GM21515 (cell line): ENCODE results near the gene PA2G4.
"Not testable (repeated sequence)": the region's sequence is repeated elsewhere in the genome, so short reads cannot be mapped to it uniquely, and the experiment has no call there.

Experiments
- ATAC-seq: cut with Tn5 transposase; IDR thresholded peaks from one replicate; pipeline ENCODE4 v1.9.1; 2021; ENCODE audit not compliant: unreplicated experiment

The PA2G4 gene

DNA sequence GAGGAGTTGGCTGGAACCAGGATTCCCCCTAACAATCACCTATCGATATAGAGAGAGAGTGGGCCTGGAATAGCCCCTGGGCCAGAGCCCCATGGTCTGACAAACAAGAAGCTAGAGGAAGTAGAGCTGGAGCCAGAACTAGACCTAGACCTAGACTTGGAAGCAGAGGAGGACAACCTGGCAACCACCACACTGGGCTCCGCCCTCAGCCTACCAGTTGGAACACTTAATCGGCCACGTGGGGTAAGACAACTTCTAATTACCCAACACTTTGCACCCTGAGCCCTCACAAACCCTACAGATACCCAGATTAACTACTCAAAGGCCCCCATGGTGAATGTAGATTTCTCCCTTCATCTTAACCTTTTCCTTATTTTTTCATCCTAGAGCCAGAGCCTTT is 4.6 kb upstream of the PA2G4 start:
- no peak for ATAC-seq

DNA sequence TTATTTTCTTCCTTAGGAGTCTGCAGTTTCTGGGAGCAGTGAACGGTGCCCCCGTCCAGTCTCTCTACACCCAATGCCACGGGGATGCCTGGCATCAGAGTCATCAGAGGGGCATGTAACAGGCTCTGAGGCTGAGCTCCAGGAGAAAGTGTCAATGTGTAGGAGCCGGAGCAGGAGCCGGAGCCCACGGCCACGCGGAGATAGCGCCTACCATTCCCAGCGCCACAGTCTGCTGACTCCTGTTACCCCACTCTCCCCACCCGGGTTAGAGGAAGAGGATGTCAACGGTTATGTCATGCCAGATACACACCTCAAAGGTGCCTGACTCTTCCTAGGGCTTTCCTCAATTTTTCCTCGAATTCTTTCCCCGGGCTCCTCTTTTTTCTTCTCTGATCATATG is 3.3 kb upstream of the PA2G4 start:
- ATAC-seq = no peak

DNA sequence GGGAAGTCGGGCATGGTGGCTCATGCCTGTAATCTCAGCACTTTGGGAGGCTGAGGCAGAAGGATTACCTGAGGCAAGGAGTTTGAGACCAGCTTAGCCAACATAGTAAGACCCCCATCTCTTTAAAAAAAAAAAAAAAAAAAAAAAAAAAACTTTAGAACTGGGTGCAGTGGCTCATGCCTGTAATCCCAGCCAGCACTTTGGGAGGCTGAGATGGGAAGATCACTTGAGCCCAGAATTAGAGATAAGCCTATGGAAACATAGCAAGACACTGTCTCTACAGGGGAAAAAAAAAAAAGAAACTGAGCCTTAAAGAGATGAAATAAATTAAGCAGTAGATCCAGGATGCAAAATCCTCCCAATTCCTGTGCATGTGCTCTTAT is 1.7 kb upstream of the PA2G4 start:
- no peak for ATAC-seq

DNA sequence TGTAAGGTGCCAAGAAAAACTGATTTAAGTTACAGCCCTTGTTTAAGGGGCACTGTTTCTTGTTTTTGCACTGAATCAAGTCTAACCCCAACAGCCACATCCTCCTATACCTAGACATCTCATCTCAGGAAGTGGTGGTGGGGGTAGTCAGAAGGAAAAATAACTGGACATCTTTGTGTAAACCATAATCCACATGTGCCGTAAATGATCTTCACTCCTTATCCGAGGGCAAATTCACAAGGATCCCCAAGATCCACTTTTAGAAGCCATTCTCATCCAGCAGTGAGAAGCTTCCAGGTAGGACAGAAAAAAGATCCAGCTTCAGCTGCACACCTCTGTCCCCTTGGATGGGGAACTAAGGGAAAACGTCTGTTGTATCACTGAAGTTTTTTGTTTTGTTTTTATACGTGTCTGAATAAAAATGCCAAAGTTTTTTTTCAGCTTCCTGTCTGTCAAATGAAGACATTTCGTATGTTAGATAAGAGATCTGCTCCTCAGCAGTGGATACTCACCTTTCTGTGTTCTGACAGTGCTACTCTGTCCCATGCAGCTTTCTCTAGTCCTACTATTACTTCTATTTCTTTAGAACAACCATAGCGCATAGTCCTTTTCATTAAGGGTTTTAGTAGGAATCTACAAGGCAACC is 1.2 kb upstream of the PA2G4 start:
- ATAC-seq = no peak

DNA sequence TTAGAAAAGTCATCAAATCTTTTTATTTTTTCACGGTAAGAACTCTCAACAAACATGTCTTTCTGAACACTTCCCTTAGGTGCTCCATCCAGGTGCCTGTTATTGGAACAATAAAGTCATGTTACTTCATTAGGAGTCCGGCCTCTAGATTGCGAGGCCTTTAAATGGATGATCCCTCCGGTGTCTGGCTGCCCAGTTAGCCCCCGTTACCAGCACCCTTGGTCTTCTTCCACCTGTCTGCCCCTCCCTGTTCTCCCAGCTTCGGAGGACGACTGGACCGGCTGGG is 593 bp upstream of the PA2G4 start:
- ATAC-seq = no peak

DNA sequence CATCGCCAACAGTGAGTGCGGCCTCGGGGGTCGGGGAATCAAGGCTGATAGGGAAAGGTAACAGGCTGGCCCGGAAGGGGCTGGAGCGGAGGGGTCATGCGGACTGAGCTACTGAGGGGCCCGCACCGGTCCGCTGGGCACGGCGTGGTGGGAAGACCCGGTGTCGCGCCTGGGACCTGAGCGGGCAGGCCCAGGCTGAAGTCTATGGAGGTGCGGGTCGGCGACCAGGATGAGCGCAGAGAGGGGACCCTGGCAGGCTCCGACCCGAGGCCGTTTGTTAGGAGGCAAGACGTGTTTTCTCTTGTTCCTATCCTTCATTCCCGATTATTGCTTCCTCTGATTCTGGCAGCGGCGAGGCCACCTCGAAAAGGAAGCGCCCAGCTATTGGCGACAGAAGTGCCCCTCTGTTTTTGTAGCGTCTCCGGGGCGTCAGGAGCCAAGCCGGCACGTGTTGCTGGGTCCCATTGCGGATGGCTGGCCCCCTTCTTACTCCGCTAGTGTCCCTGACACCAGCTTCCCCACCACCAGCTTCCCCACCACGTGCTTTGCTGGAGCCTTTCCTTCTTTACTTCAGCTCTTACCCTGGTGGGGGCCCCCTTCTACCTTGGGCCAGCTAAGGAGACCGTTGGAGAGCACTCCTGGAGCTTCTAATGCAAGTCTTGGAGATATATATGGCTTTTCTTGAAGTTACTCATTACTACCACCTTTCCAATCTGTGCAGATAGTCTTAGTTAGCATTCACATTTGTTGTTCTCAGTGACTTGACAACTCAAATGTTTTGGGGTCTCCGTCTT is 653 bp downstream of the PA2G4 start:
- ATAC-seq = no peak

DNA sequence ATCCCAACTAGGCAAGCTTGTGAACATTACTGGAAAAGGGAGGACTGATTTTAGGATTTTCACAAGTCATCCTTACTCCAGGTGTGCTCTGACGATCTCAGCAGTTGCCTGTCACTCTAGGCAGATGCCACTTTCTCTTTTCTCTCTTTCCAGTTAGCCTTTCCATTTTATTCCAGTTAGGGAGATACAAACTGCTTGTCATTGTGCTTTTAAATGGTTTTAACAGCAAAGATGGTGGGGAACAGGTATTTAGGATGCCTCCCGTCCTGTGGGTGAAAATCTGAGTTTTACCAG is 1.2 kb downstream of the PA2G4 start:
- no peak for ATAC-seq

DNA sequence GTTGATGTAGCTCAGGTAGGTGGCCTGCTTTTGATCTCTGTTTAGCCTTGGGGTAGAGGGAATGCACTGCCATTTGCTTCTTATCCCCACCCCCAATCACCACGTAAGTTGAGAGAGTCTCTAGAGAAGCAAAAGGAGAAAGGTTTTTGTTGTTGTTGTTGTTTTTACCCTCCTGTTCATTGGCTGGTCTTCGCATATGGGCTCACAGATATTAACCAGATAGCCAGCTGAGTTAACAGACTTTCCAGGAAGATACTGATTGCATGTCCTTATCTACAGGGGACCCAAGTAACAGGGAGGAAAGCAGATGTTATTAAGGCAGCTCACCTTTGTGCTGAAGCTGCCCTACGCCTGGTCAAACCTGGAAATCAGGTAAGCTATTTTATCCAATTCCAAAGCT is 2.9 kb downstream of the PA2G4 start:
- ATAC-seq = no peak

DNA sequence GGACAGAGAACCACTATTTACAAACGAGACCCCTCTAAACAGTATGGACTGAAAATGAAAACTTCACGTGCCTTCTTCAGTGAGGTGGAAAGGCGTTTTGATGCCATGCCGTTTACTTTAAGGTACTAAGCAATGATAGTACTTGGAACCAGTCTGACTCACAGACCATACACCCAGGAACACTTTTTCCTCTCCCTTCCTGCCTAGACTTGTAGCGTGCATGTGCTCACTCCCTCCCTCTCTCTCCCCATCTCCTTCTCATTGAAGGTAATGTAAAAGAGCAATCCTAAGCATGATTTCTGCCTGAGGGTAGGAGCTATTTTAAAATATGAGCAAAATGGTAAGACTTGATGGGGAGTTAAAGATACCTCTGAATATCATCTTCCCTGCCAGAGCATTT is 6.2 kb downstream of the PA2G4 start:
- no peak for ATAC-seq

DNA sequence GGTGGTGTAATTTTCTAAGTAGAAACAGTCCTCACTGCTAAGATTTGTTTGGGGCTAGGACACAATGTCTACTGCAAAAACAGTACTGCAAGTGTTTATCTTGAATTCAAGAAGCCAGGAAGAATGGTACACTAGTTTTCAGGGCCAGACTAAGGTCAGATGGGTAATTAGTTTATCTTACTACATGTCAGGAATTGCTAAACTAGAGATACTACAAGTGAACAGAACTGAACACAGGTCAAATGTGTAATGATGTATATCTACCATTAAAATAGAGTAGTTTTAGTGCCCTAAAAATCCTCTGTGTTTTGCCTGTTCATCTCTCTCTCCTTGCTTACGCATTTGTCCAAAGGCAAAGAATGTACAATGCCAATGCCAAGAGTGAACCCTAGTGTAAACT is 9.7 kb downstream of the PA2G4 start:
- ATAC-seq = no peak

DNA sequence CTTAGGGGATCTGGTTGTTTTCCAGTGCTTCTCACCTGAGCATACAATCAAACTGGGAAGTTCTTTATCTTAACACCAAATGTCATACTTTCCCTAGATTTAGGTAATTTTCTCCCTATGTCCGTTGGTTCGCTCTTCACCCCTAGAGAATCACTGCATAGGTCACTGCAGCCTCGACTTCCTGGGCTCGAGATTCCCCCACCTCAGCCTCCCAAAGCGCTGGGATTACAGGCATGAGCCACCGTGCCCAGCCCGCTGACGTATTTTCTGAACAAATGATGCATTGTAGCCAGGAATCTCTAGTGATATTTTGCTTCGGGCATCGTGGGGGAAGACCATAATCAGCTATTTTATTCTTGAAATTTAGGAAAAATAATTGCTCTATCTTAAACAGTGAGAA is 11.0 kb downstream of the PA2G4 start:
- ATAC-seq = no peak

DNA sequence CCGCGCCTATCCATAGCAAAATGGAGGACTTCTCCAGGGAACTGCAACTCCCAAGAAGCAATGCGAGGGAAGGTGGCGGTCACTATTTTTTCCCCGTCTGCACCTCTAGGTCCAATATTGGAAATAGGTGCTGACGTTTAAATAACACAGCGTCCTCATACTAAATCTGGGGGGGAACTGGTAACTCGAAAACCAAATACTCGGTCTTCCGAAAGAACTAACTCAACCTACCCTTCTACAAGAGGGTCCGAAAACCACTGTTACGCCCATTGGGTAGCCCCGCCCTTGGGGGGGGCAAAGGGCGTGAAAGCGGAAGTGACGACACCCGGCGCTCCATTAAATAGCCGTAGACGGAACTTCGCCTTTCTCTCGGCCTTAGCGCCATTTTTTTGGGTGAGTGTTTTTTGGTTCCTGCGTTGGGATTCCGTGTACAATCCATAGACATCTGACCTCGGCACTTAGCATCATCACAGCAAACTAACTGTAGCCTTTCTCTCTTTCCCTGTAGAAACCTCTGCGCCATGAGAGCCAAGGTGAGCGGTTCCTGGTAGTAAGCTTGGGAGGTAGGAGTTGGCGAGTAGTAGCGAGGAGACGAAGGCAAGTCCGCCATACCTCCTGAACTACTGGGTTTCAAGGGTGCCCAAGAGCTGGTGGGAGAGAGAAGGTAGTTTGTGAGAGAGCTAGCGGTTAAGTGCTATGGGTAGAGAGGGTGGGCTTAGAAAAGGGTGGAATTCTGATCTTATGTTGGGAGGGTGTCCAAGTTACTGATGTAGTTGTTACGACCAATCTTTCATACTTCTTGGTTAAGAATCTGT is 12.1 kb downstream of the PA2G4 start, which contains the start of gene RPL41:
Gene RPL41 (plus strand): TSS at position 367 of the 815 bp plus-strand sequence.
- ATAC-seq = peak; percentile 35

DNA sequence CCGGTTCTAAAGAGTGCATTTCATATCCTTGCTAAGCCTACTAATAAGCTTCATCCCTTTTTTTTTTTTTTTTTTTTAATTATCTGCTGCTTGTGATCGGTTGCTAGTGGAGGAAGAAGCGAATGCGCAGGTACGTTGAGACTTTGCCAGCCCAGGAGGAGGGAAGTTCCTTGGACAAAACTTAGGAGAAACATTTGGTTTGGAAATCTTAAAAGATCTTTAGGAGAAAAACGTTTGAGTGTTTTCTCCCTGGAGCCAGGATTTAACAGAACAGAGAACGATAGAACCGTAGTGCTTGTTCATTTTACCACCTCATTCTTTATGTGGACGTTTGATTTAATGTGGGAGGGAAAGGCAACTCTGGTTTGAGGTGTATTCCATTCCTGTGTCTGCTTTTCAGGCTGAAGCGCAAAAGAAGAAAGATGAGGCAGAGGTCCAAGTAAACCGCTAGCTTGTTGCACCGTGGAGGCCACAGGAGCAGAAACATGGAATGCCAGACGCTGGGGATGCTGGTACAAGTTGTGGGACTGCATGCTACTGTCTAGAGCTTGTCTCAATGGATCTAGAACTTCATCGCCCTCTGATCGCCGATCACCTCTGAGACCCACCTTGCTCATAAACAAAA is 12.8 kb downstream of the PA2G4 start:
- ATAC-seq = not testable (repeated sequence)

DNA sequence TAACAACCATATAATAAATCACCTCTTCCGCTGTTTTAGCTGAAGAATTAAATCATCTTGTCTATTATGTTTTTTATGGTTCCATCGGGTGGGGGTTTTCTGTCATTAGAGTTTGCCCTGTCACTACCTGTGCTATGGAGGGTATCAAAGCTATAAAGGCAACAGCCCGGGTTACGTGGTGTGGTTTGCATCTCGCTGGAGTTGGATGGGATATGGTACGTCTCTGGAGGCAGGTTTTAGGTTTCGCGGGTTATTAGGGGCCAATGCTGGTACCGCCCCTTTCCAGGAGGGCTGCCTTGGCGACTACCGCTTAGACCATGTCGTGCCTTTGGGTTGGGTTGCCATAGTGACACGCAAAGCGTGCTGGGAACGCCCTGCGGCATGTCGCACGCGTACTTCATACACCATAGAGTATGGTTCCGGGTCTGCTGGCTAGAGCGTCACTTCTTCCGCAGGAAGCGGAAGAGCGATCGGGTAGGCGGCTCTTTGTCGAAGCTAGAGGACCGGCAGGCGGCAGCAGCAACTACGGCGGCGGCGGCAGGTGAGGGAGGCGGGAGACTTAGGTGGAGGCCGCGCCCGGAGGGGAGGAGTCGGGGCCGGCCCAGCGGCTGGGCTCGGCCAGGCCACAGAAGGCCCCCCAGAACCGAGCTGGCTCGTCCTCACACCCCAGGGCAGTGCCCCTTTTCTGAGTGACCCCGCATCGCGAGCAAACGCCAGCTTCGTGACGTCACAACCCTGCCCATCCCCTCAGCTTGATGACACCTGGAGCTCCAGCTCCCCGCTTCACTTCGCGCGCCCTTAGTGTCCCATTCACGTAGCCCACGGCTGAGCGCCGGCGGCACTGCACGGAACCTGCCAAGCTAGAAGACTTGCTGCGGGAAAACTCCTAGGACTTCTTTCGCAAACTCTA is 13.7 kb downstream of the PA2G4 start, which contains the start of gene ZC3H10:
Gene ZC3H10 (plus strand): TSS at position 489 of the 910 bp plus-strand sequence. CDS start 2,297 bp downstream, outside the sequence.
- peak; percentile 82 for ATAC-seq

DNA sequence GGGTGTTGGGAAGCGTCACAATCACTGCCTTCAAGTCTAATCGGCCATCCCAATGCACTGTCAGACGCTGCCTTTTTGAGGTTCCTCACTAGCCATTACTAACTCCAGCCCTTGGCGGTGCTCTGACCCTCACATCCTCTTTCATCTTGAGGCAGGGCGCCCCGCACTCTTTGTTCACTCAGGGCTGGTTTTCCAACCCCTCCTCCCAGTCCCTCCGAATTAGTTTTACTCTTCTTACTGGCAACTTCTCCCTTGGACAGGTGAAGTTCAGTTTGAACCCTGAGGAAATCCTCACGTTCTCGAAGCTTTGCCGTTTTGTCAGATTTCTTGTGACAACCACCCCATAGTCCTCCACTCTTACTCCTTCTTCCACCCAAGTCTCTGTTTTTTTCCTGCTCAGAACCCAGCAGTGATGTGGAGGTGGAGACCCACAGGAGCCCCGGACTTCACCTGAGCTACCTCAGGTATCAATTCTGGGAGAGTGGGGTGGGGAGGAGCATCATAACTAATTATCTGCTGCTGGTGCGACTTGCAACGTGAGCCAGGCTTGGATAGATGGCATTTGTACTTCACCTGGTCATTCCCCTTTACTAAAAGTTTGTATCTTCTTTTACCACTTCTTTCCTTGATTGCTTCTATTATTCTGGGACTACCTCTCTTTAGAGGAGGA is 14.5 kb downstream of the PA2G4 start:
- ATAC-seq = no peak

DNA sequence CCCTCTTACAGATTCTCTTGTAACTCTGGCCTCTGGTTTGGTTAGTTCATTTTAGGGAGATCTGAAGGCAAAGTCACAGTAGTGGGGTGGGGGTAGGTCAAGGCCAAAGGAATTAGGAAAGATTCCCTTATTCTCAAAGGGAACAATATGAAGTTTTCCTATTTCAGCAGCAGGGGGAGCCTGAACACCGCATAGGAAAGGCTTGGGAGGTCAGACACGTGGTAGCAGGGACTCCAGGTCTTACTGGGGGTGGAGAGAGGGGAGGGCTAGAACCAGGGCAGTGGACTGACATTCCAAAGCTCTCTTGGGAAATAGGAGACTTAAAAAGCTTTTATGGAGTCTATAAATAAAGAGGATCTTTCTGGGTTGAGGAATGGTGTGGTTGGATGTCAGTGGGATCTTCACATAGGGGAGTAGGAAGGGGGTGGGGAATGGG is 15.0 kb downstream of the PA2G4 start:
- no peak for ATAC-seq

DNA sequence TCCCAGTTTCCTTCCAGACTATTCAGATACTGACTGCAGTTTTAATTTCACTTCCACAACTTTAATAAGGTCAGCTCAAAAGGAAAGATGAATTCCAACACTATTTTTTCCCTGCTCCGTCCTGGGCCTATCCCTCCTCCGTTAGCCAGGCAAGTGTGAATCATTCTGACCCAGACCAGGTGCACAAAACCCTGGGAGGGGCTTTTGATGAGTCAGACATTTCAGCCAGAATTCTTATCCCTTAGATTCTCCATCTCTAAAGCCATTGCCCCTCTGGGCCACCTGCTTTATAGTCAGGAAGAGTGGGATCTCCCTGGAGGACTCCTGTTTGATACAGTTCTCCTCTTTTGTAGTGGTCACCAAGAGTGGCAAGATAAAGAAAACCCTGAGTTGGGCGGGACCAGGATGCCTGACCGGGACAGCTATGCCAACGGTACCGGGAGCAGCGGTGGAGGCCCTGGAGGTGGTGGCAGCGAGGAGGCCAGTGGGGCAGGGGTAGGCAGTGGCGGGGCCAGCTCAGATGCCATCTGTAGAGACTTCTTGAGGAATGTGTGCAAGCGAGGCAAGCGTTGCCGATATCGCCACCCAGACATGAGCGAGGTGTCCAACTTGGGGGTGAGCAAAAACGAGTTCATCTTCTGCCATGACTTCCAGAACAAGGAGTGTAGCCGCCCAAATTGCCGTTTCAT is 15.9 kb downstream of the PA2G4 start:
- no peak for ATAC-seq

DNA sequence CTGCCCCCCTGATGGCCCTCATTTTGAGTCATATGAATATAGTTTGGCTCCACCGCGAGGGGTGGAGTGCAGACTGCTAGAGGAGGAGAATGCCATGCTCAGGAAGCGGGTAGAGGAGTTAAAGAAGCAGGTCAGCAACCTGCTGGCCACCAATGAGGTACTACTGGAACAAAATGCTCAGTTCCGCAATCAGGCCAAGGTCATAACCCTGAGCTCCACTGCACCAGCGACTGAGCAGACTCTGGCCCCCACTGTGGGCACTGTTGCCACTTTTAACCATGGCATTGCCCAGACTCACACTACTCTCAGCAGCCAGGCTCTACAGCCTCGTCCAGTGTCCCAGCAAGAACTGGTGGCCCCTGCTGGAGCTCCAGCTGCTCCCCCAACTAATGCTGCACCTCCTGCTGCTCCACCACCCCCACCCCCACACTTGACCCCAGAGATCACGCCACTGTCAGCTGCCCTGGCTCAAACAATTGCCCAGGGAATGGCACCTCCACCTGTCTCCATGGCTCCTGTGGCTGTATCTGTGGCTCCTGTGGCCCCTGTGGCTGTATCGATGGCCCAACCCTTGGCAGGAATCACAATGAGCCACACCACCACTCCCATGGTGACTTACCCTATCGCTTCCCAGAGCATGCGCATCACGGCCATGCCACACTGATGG is 17.0 kb downstream of the PA2G4 start:
- no peak for ATAC-seq

DNA sequence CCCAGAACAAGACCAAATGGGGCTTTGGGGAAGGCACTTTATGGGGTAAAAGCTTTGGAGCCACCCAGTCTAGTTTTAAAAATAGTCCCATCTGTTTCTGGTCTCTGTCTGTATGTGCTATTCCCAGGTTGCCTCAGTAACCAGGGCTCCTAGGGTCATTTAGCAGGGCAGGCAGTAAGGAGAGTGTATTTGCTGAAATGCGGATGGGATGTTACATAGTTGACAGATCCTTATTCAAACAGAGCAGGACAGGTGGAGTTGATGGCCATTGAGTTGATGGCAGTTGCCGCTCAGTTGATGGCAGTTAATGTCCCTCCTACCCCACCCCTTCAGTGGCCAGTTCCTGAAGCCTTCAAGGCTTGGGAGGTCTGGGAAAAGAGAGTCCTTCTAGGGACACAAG is 18.3 kb downstream of the PA2G4 start:
- ATAC-seq = no peak
